ENCODE results near the gene SYF2.
"Not testable (repeated sequence)": the region's sequence is repeated elsewhere in the genome, so short reads cannot be mapped to it uniquely, and the experiment has no call there.

Gene SYF2

GRCh38 chr1:25235411-25235810 lies 3.1 kb upstream of the SYF2 start:
- not testable (repeated sequence) for H3K27ac Mint-ChIP-seq; H3K4me3 Mint-ChIP-seq; H3K36me3 Mint-ChIP-seq; H3K9me3 Mint-ChIP-seq; H3K27me3 Mint-ChIP-seq; ATAC-seq (ENCODE audit: low read depth); DNase-seq (ENCODE audit: low spot score in 2 of 2)
- H3K4me1 Mint-ChIP-seq, result peaks cover 41% of the 10 kb centered on the region

GRCh38 chr1:25232866-25233784 lies 823 bp upstream of the SYF2 start:
- Mint-ChIP-seq H3K4me3 (no peak overlapping the region), H3K4me1 (peaks cover 29% of the 10 kb centered on the region), H3K27me3 (no peaks in the 10 kb centered on the region), H3K36me3 (peaks cover 8% of the 10 kb centered on the region), H3K9me3 (no peaks in the 10 kb centered on the region), H3K27ac (no peak overlapping the region)
- peak; percentile 41 to 50 for DNase-seq (ENCODE audit: low spot score in 2 of 2)
- peak; percentile 62 for ATAC-seq (ENCODE audit: low read depth)

- Mint-ChIP-seq H3K9me3 (no peaks in the 10 kb centered on the region), H3K4me3 (no peak overlapping the region), H3K4me1 (no peaks in the 10 kb centered on the region)
These were observed 8.8 kb downstream of the SYF2 start for GRCh38 chr1:25223471-25223870.

GRCh38 chr1:25222606-25223005 lies 9.7 kb downstream of the SYF2 start:
- Mint-ChIP-seq H3K4me1 (no peaks in the 10 kb centered on the region), H3K9me3 (no peaks in the 10 kb centered on the region), H3K27ac (no peak overlapping the region), H3K27me3 (no peaks in the 10 kb centered on the region), H3K36me3 (peaks cover 39% of the 10 kb centered on the region), H3K4me3 (no peak overlapping the region)
- no peak for ATAC-seq (ENCODE audit: low read depth)
- DNase-seq (ENCODE audit: low spot score in 2 of 2), result no peak

More at GRCh38 chr1:25223471-25223870, 8.8 kb downstream of the SYF2 start:
- DNase-seq (ENCODE audit: low spot score in 2 of 2), result no peak
- Mint-ChIP-seq H3K36me3 (peaks cover 43% of the 10 kb centered on the region), H3K27ac (no peak overlapping the region), H3K27me3 (no peaks in the 10 kb centered on the region)
- no peak for ATAC-seq (ENCODE audit: low read depth)

- no peak for ATAC-seq (ENCODE audit: low read depth)
- Mint-ChIP-seq H3K27ac (no peak overlapping the region), H3K36me3 (peaks cover 32% of the 10 kb centered on the region), H3K9me3 (no peaks in the 10 kb centered on the region), H3K4me1 (peaks cover 8% of the 10 kb centered on the region), H3K27me3 (no peaks in the 10 kb centered on the region), H3K4me3 (no peak overlapping the region)
- no peak for DNase-seq (ENCODE audit: low spot score in 2 of 2)
These were observed 11.6 kb downstream of the SYF2 start for GRCh38 chr1:25220666-25221065.

- no peak for ATAC-seq (ENCODE audit: low read depth)
- Mint-ChIP-seq H3K27me3 (no peaks in the 10 kb centered on the region), H3K36me3 (peaks cover 28% of the 10 kb centered on the region), H3K4me1 (peaks cover 8% of the 10 kb centered on the region), H3K27ac (no peak overlapping the region), H3K9me3 (no peaks in the 10 kb centered on the region), H3K4me3 (no peak overlapping the region)
- no peak for DNase-seq (ENCODE audit: low spot score in 2 of 2)
These were observed 12.5 kb downstream of the SYF2 start for GRCh38 chr1:25219661-25220251.

- Mint-ChIP-seq H3K4me1 (peaks cover 8% of the 10 kb centered on the region), H3K27me3 (peaks cover under 1% of the 10 kb centered on the region), H3K36me3 (peaks cover 20% of the 10 kb centered on the region), H3K27ac (no peak overlapping the region), H3K4me3 (no peak overlapping the region), H3K9me3 (no peaks in the 10 kb centered on the region)
- ATAC-seq (ENCODE audit: low read depth), result no peak
- no peak for DNase-seq (ENCODE audit: low spot score in 2 of 2)
These were observed 14.6 kb downstream of the SYF2 start for GRCh38 chr1:25217598-25218232.

GRCh38 chr1:25217015-25217414 lies 15.3 kb downstream of the SYF2 start:
- DNase-seq (ENCODE audit: low spot score in 2 of 2) (no peak), ATAC-seq (ENCODE audit: low read depth) (no peak)
- no peak overlapping the region for H3K4me3 Mint-ChIP-seq
- peaks cover 8% of the 10 kb centered on the region for H3K4me1 Mint-ChIP-seq
- no peaks in the 10 kb centered on the region for H3K9me3 Mint-ChIP-seq
- H3K27me3 Mint-ChIP-seq, result peaks cover 2% of the 10 kb centered on the region
- H3K27ac Mint-ChIP-seq, result no peak overlapping the region
- peaks cover 17% of the 10 kb centered on the region for H3K36me3 Mint-ChIP-seq

- H3K27ac Mint-ChIP-seq, result no peak overlapping the region
- H3K27me3 Mint-ChIP-seq, result peaks cover 3% of the 10 kb centered on the region
- no peak for DNase-seq (ENCODE audit: low spot score in 2 of 2)
- no peaks in the 10 kb centered on the region for H3K9me3 Mint-ChIP-seq
- no peak overlapping the region for H3K4me3 Mint-ChIP-seq
- peaks cover 13% of the 10 kb centered on the region for H3K36me3 Mint-ChIP-seq
- peaks cover 8% of the 10 kb centered on the region for H3K4me1 Mint-ChIP-seq
- peak; percentile 65 for ATAC-seq (ENCODE audit: low read depth)
These were observed 16.2 kb downstream of the SYF2 start for GRCh38 chr1:25216123-25216522.

- DNase-seq (ENCODE audit: low spot score in 2 of 2) (no peak), ATAC-seq (ENCODE audit: low read depth) (no peak)
- peaks cover 2% of the 10 kb centered on the region for H3K36me3 Mint-ChIP-seq
- peaks cover 5% of the 10 kb centered on the region for H3K27me3 Mint-ChIP-seq
- H3K27ac Mint-ChIP-seq, result no peak overlapping the region
- H3K4me1 Mint-ChIP-seq, result peaks cover 8% of the 10 kb centered on the region
- no peaks in the 10 kb centered on the region for H3K9me3 Mint-ChIP-seq
- no peak overlapping the region for H3K4me3 Mint-ChIP-seq
These were observed 19.6 kb downstream of the SYF2 start for GRCh38 chr1:25212725-25213124.

GRCh38 chr1:25210728-25211127 lies 21.6 kb downstream of the SYF2 start:
- no peak overlapping the region for H3K4me3 Mint-ChIP-seq
- ATAC-seq (ENCODE audit: low read depth) (no peak), DNase-seq (ENCODE audit: low spot score in 2 of 2) (no peak)
- H3K27me3 Mint-ChIP-seq, result peaks cover 5% of the 10 kb centered on the region
- H3K4me1 Mint-ChIP-seq, result no peaks in the 10 kb centered on the region
- no peaks in the 10 kb centered on the region for H3K36me3 Mint-ChIP-seq
- H3K27ac Mint-ChIP-seq, result no peak overlapping the region
- H3K9me3 Mint-ChIP-seq, result no peaks in the 10 kb centered on the region

- Mint-ChIP-seq H3K36me3 (no peaks in the 10 kb centered on the region), H3K27me3 (peaks cover 5% of the 10 kb centered on the region), H3K27ac (no peak overlapping the region), H3K4me1 (no peaks in the 10 kb centered on the region), H3K4me3 (no peak overlapping the region), H3K9me3 (no peaks in the 10 kb centered on the region)
- no peak for ATAC-seq (ENCODE audit: low read depth)
- no peak for DNase-seq (ENCODE audit: low spot score in 2 of 2)
These were observed 22.8 kb downstream of the SYF2 start for GRCh38 chr1:25209516-25209915.

GRCh38 chr1:25208561-25209222 lies 23.6 kb downstream of the SYF2 start:
- Mint-ChIP-seq H3K9me3 (no peaks in the 10 kb centered on the region), H3K4me1 (no peaks in the 10 kb centered on the region), H3K27ac (no peak overlapping the region), H3K27me3 (peaks cover 5% of the 10 kb centered on the region), H3K4me3 (no peak overlapping the region), H3K36me3 (no peaks in the 10 kb centered on the region)
- DNase-seq (ENCODE audit: low spot score in 2 of 2) (no peak), ATAC-seq (ENCODE audit: low read depth) (no peak)

GRCh38 chr1:25208092-25208491 lies 24.2 kb downstream of the SYF2 start:
- no peaks in the 10 kb centered on the region for H3K9me3 Mint-ChIP-seq
- DNase-seq (ENCODE audit: low spot score in 2 of 2) (no peak), ATAC-seq (ENCODE audit: low read depth) (no peak)
- no peak overlapping the region for H3K27ac Mint-ChIP-seq
- no peaks in the 10 kb centered on the region for H3K36me3 Mint-ChIP-seq
- H3K4me3 Mint-ChIP-seq, result no peak overlapping the region
- no peaks in the 10 kb centered on the region for H3K4me1 Mint-ChIP-seq
- H3K27me3 Mint-ChIP-seq, result peaks cover 5% of the 10 kb centered on the region

Measured in memory B cell (primary cell).